Osteoblast (primary cell): ENCODE results near the gene ZNF506. TPM values are rescaled to one million over a fixed set of nuclear protein-coding genes. Genes with fewer than 3 reads are reported as not detected.
"Not testable (repeated sequence)": the region's sequence is repeated elsewhere in the genome, so short reads cannot be mapped to it uniquely, and the experiment has no call there.

Source experiments
- DNase-seq: peaks from one replicate; pipeline ENCODE4 v3.0.0; 2011; ENCODE audit warnings: low spot score, mixed read lengths; ENCODE audit not compliant: insufficient read length; ENCODE audit errors: missing footprints
- H2AFZ ChIP-seq: 2 replicates; pipeline ENCODE4 v1.6.0; 2011; ENCODE audit warnings: mild to moderate bottlenecking, low read length
- H3K27ac ChIP-seq: 2 replicates; pipeline ENCODE4 v1.5.1; 2011; ENCODE audit warnings: mild to moderate bottlenecking, low read depth, low read length, moderate library complexity
- H3K27me3 ChIP-seq: 2 replicates; pipeline ENCODE4 v1.6.0; 2012; ENCODE audit warnings: mild to moderate bottlenecking, control low read depth, inconsistent platforms, low read length, moderate library complexity; ENCODE audit not compliant: insufficient read depth
- H3K36me3 ChIP-seq: 2 replicates; pipeline ENCODE4 v1.5.1; 2011; ENCODE audit warnings: mild to moderate bottlenecking, low read length, control low read depth, moderate library complexity; ENCODE audit not compliant: insufficient read depth
- H3K4me1 ChIP-seq: 2 replicates; pipeline ENCODE4 v1.5.1; 2011; ENCODE audit warnings: mild to moderate bottlenecking, low read length, control low read depth, moderate library complexity; ENCODE audit not compliant: insufficient read depth
- H3K4me2 ChIP-seq: 2 replicates; pipeline ENCODE4 v1.6.0; 2011; ENCODE audit warnings: mild to moderate bottlenecking, low read length; ENCODE audit not compliant: insufficient read depth
- H3K4me3 ChIP-seq: fragments of 200-600 bp; sonication (generic); 3 replicates; pipeline ENCODE4 v1.5.1; 2012; ENCODE audit warnings: mild to moderate bottlenecking, low read length, inconsistent platforms; ENCODE audit not compliant: insufficient read depth
- H3K79me2 ChIP-seq: 2 replicates; pipeline ENCODE4 v1.6.0; 2012; ENCODE audit warnings: mild to moderate bottlenecking, low read length, control low read depth, inconsistent platforms; ENCODE audit not compliant: insufficient read depth
- H3K9me3 ChIP-seq: 2 replicates; pipeline ENCODE4 v1.5.1; 2011; ENCODE audit warnings: low read depth, low read length, control low read depth
- H4K20me1 ChIP-seq: 2 replicates; pipeline ENCODE4 v1.6.0; 2012; ENCODE audit warnings: mild to moderate bottlenecking, low read length, control low read depth; ENCODE audit not compliant: insufficient read depth
- CTCF ChIP-seq: IDR thresholded peaks from 2 replicates; pipeline ENCODE4 v1.5.1; 2011; ENCODE audit warnings: mild to moderate bottlenecking, low read depth, low read length, moderate library complexity; ENCODE audit errors: extremely low read depth
- total RNA-seq: library from RNA; depleted of rRNA; stranded (reverse); fragments of >200 nt; gene quantifications from 2 replicates; pipeline ENCODE4 v1.2.3, GENCODE V29; 2012

The ZNF506 gene
- total RNA-seq, 1 donor: 14.8 TPM

GRCh38 chr19:19847781-19848180, 26.2 kb upstream of the ZNF506 start:
- H3K4me1 ChIP-seq: no peaks in the 10 kb centered on the region
- no peak overlapping the region for H3K4me2 ChIP-seq
- no peaks in the 10 kb centered on the region for H3K36me3 ChIP-seq
- no peak overlapping the region for H2AFZ ChIP-seq
- H3K4me3 ChIP-seq: no peak overlapping the region
- H3K27ac ChIP-seq: no peak overlapping the region
- no peaks in the 10 kb centered on the region for H4K20me1 ChIP-seq
- no peaks in the 10 kb centered on the region for H3K79me2 ChIP-seq
- TF ChIP-seq CTCF: no peak
- DNase-seq: no peak
- H3K9me3 ChIP-seq: no peaks in the 10 kb centered on the region
- no peaks in the 10 kb centered on the region for H3K27me3 ChIP-seq

- Histone ChIP-seq H3K4me2 (no peak overlapping the region), H3K36me3 (no peaks in the 10 kb centered on the region), H3K27me3 (no peaks in the 10 kb centered on the region), H3K9me3 (peaks cover 15% of the 10 kb centered on the region), H3K4me1 (no peaks in the 10 kb centered on the region), H3K27ac (no peak overlapping the region), H3K79me2 (no peaks in the 10 kb centered on the region), H3K4me3 (no peak overlapping the region), H2AFZ (no peak overlapping the region), H4K20me1 (no peaks in the 10 kb centered on the region)
- no peak for DNase-seq
- no peak for TF ChIP-seq CTCF
Observed at GRCh38 chr19:19835560-19836038, 14.0 kb upstream of the ZNF506 start.

- Histone ChIP-seq H3K4me2 (no peak overlapping the region), H3K27me3 (no peaks in the 10 kb centered on the region), H3K9me3 (peaks cover 6% of the 10 kb centered on the region), H3K27ac (no peak overlapping the region), H3K4me1 (peaks cover 3% of the 10 kb centered on the region), H2AFZ (no peak overlapping the region), H3K4me3 (no peak overlapping the region), H3K36me3 (no peaks in the 10 kb centered on the region), H4K20me1 (no peaks in the 10 kb centered on the region), H3K79me2 (no peaks in the 10 kb centered on the region)
- TF ChIP-seq CTCF: no peak
- DNase-seq: no peak
Observed at GRCh38 chr19:19826875-19827274, 5.3 kb upstream of the ZNF506 start.

GRCh38 chr19:19823916-19824315, 2.4 kb upstream of the ZNF506 start:
- Histone ChIP-seq H3K4me3 (no peak overlapping the region), H4K20me1 (peaks cover 1% of the 10 kb centered on the region), H3K27ac (no peak overlapping the region), H3K9me3 (no peaks in the 10 kb centered on the region), H3K27me3 (no peaks in the 10 kb centered on the region), H3K79me2 (peaks cover 21% of the 10 kb centered on the region), H3K4me2 (no peak overlapping the region), H3K36me3 (peaks cover 9% of the 10 kb centered on the region), H3K4me1 (peaks cover 6% of the 10 kb centered on the region), H2AFZ (no peak overlapping the region)
- DNase-seq: no peak
- no peak for TF ChIP-seq CTCF

- not testable (repeated sequence) for H3K9me3 ChIP-seq, H4K20me1 ChIP-seq, DNase-seq, H3K4me1 ChIP-seq, H3K27me3 ChIP-seq
- H3K27ac ChIP-seq: peak overlapping the region; percentile 99
- peaks cover 11% of the 10 kb centered on the region for H3K36me3 ChIP-seq
- H2AFZ ChIP-seq: peak overlapping the region; percentile 85
- peak overlapping the region; percentile 99 for H3K4me3 ChIP-seq
- peak overlapping the region; percentile 87 for H3K4me2 ChIP-seq
- H3K79me2 ChIP-seq: peaks cover 39% of the 10 kb centered on the region
Observed at GRCh38 chr19:19821976-19822375, 426 bp upstream of the ZNF506 start.
